GM18951 (cell line): Measurements from ENCODE around the gene N4BP2.
"Not testable (repeated sequence)": the region's sequence is repeated elsewhere in the genome, so short reads cannot be mapped to it uniquely, and the experiment has no call there.

Experiments
- POLR2A ChIP-seq: IDR thresholded peaks from 4 replicates; pipeline ENCODE4 v1.6.1; 2011; ENCODE audit warnings: mild to moderate bottlenecking; ENCODE audit not compliant: insufficient read length, insufficient read depth; ENCODE audit errors: extremely low read depth
- in situ Hi-C: fragments of 300-500 bp; cut with MboI; formaldehyde crosslinking; loops from one replicate; pipeline ENCODE4 v1.12.0; 2022; ENCODE audit warnings: low sequenced_read_pairs, mixed read lengths, inconsistent platforms; ENCODE audit not compliant: unreplicated experiment

Gene N4BP2

DNA sequence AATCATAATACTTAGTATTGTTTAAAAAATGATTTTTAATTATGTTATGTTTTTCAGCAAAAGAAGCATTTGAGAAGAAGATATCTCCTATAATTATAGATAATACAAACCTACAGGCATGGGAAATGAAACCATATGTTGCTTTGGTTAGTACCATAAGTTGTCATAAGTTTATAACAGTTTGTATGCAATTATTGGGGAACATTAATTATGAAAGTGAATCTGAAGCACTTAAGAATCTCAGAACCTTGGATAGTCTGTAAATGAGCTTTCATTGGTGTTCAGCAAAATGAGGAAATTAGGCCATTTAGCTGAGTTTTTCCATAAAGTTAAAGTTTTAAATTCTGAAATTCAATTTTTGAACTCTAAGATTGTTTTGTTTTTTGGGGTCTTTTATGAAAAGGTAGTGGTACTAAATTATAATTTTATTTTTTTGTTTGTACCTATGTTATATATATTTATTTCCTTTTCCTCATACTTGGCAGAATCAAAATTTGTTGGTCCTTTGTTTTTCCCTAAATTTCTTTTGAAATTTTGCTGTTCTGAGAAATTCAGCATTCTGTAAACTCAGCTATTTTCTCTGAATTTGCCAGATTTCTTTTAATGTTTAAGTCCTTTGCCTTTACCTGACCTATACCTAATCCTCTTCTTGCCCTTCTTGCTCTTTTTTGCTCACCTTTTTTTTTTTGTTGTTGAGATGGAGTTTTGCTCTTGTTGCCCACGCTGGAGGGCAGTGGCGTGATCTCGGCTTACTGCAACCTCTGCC is 55.6 kb downstream of the N4BP2 start:
- in situ Hi-C loops, result no loop called here
- no peak for TF ChIP-seq POLR2A

- TF ChIP-seq POLR2A, result no peak
- in situ Hi-C loops, result no loop called here
Observed at GRCh38 chr4:40114206-40114605, 57.6 kb downstream of the N4BP2 start.

- TF ChIP-seq POLR2A, result no peak
- in situ Hi-C loops, result no loop called here
Observed at GRCh38 chr4:40118861-40119260, 62.2 kb downstream of the N4BP2 start.

GRCh38 chr4:40119344-40119743 is 62.7 kb downstream of the N4BP2 start:
- in situ Hi-C loops, result no loop called here
- no peak for TF ChIP-seq POLR2A

DNA sequence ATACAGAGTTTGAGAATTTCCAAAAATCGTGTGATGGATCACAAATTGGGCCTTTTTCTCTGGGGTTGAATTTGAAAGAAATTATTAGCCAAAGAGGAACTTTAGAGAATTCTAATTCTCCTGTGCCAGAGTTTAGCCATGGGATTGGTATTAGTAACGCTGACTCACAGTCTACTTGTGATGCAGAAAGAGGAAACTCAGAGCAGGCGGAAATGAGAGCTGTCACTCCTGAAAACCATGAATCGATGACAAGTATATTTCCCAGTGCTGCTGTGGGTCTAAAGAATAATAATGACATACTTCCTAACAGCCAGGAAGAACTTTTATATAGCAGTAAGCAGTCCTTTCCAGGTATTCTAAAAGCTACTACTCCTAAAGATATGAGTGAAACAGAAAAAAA is 64.9 kb downstream of the N4BP2 start:
- TF ChIP-seq POLR2A, result no peak
- in situ Hi-C loops, result no loop called here

DNA sequence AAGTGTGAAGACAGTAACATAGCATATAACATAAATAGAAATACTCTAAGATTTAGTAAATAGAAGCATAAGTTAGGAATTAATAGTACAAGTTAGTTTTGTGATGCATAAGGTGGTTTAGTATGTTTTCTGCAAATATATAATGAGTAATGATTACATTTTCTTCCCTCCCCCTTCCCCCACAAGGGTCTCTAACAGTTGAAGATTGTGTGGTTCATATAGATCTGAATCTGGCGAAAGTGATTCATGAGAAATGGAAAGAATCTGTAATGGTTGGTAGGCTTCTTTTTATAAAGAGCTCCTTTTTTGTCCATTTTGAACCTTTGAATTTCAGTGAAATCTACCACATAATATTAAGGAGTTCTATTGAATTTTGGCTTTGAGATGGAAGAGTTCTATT is 66.3 kb downstream of the N4BP2 start:
- in situ Hi-C loops, result no loop called here
- TF ChIP-seq POLR2A, result no peak

DNA sequence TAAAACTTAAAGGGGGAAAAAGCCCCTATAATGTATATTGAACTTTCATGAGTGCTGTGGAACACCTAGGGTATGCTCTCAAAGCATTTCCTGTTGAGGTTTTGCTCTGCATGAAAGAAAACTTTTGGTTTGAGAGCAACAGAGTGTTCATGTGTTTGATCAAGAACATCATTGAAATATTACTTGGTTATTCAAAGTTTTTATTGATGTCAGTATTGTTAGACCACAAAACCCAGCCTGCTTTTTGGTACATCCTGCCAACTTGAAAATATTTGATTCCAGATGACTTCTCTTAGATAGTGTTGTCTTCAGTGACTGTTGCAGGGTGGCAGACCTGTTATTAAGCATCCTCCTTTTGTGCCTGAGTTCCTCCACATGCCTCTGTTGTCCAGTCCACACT is 68.0 kb downstream of the N4BP2 start:
- in situ Hi-C loops, result no loop called here
- TF ChIP-seq POLR2A, result no peak

DNA sequence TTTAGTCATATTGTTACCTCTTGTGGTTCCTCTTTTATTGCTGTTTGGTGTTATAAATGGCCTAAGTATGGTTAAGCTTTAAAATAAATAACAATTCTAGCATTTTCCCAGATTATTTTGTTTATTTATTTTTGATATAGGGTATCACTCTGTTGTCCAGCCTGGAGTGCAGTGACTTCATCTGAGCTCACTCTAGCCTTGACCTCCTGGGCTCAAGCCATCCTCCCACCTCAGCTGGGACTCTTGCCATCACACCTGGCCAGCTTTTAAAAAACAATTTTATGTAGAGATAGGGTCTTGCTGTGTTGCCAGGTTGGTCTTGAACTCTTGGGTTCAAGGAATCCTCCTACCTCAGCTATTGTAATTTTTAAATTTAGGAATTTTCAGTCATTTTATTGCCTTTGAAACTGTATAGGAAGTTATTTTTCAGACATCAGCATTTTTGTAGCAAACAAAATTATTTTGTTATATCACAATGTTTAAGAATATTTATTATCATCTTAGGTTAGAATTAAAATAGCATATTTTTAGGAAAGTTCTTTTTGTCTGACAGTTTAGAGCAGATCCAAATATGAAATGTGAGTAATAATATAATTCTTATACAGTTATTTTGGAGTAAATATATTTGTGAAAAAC is 73.9 kb downstream of the N4BP2 start:
- no peak for TF ChIP-seq POLR2A

GRCh38 chr4:40132816-40133215 is 76.2 kb downstream of the N4BP2 start:
- in situ Hi-C loops, result no loop called here
- no peak for TF ChIP-seq POLR2A

More for the DNA sequence above, 73.9 kb downstream of the N4BP2 start:
- in situ Hi-C loops, result no loop called here

- in situ Hi-C loops, result no loop called here
Observed at GRCh38 chr4:40134206-40134917, 77.7 kb downstream of the N4BP2 start.

DNA sequence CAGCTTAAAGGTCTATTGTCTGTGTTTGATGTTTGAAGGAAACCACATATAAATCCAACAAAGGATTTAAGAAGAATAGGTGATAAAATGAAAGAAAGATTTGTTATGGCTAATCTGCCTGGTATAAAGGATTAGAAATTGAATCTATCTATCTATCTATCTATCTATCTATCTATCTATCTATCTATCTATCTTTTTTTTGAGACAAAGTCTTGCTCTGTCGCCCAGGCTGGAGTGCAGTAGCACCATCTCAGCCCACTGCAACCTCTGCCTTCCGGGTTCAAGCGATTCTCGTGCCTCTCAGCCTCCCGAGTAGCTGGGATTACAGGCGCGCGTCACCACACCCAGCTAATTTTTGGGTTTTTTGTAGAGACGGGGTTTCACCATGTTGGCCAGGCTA is 79.6 kb downstream of the N4BP2 start:
- in situ Hi-C loops, result not testable (repeated sequence)

More at GRCh38 chr4:40134206-40134917, 77.7 kb downstream of the N4BP2 start:
- no peak for TF ChIP-seq POLR2A

- TF ChIP-seq POLR2A, result no peak
- in situ Hi-C loops, result loop anchor here (10.0 kb wide), 1 partner anchor 175 kb away; no protein-coding TSS in a partner anchor
Observed at GRCh38 chr4:40140196-40140595, 83.5 kb downstream of the N4BP2 start.

DNA sequence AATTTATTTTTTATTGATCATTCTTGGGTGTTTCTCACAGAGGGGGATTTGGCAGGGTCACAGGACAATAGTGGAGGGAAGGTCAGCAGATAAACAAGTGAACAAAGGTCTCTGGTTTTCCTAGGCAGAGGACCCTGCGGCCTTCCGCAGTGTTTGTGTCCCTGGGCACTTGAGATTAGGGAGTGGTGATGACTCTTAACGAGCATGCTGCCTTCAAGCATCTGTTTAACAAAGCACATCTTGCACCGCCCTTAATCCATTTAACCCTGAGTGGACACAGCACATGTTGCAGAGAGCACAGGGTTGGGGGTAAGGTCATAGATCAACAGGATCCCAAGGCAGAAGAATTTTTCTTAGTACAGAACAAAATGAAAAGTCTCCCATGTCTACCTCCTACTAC is 83.9 kb downstream of the N4BP2 start:
- in situ Hi-C loops, result loop anchor here (10.0 kb wide), 1 partner anchor 174 kb away; no protein-coding TSS in a partner anchor

GRCh38 chr4:40143926-40144508 is 87.4 kb downstream of the N4BP2 start:
- TF ChIP-seq POLR2A, result no peak
- in situ Hi-C loops, result loop anchor here (10.0 kb wide), 1 partner anchor 171 kb away; no protein-coding TSS in a partner anchor

DNA sequence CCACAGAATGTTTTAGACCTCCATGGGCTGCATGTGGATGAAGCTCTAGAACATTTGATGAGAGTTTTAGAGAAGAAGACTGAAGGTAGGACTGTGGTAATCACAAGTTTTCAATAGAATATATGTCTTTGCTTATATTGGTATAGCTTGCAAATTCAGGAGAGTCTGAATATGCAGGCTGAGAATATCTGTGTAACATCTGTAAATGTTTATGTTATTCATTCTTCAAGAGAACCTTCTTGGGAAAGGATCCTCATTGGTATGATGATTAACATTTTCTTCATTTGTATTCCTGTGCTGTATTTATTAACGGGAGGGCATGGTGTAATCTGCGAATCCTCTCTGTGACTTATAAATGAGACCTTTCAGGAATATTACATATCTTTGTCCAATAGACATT is 88.1 kb downstream of the N4BP2 start:
- TF ChIP-seq POLR2A, result no peak
- in situ Hi-C loops, result loop anchor here (10.0 kb wide), 1 partner anchor 170 kb away; no protein-coding TSS in a partner anchor

DNA sequence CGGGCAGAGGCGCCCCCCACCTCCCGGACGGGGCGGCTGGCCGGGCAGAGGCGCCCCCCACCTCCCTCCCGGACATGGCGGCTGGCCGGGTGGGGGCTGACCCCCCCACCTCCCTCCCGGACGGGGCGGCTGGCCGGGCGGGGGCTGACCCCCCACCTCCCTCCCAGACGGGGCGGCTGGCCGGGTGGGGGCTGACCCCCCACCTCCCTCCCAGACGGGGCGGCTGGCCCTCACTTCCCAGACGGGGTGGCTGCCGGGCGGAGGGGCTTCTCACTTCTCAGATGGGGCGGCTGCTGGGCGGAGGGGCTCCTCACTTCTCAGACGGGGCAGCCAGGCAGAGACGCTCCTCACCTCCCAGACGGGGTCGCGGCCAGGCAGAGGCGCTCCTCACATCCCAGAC is 90.8 kb downstream of the N4BP2 start:
- in situ Hi-C loops, result loop anchor here (10.0 kb wide), 1 partner anchor 167 kb away; no protein-coding TSS in a partner anchor
